HEK293 (cell line): ENCODE data around the gene ANGEL2.

ENCODE experiments used
- CTCF ChIP-seq: fragments of 450-650 bp; formaldehyde crosslinking; IDR thresholded peaks from 2 replicates; pipeline ENCODE4 v1.5.1; 2016; ENCODE audit warnings: missing biosample characterization, missing genetic modification characterization
- GFI1B ChIP-seq: fragments of 450-650 bp; formaldehyde crosslinking; IDR thresholded peaks from 2 replicates; pipeline ENCODE4 v1.5.1; 2016; ENCODE audit warnings: missing biosample characterization, missing genetic modification characterization
- PBX3 ChIP-seq: sonication (generic); formaldehyde crosslinking; IDR thresholded peaks from 2 replicates; pipeline ENCODE4 v1.8.1; 2022; ENCODE audit warnings: mild to moderate bottlenecking, moderate library complexity, missing genetic modification reagents
- SETDB1 ChIP-seq: IDR thresholded peaks from one replicate; pipeline ENCODE4 v1.6.1; 2017; ENCODE audit warnings: mild to moderate bottlenecking, low read length, moderate library complexity, mixed read lengths; ENCODE audit not compliant: insufficient read length
- ZFP69B ChIP-seq: fragments of 450-650 bp; formaldehyde crosslinking; IDR thresholded peaks from 2 replicates; pipeline ENCODE4 v1.5.1; 2016; ENCODE audit warnings: missing biosample characterization, missing genetic modification characterization
- ZNF132 ChIP-seq: fragments of 450-650 bp; formaldehyde crosslinking; IDR thresholded peaks from 2 replicates; pipeline ENCODE4 v1.5.1; 2017; ENCODE audit warnings: missing biosample characterization, missing genetic modification characterization, borderline replicate concordance
- ZNF510 ChIP-seq: fragments of 450-650 bp; formaldehyde crosslinking; IDR thresholded peaks from 2 replicates; pipeline ENCODE4 v1.5.1; 2018; ENCODE audit warnings: mild to moderate bottlenecking, missing genetic modification characterization, missing biosample characterization; ENCODE audit not compliant: insufficient replicate concordance
- ZNF560 ChIP-seq: fragments of 450-650 bp; formaldehyde crosslinking; IDR thresholded peaks from 2 replicates; pipeline ENCODE4 v1.5.1; 2017; ENCODE audit warnings: missing biosample characterization, missing genetic modification characterization, borderline replicate concordance

- no peak for TF ChIP-seq SETDB1
- no peak for TF ChIP-seq ZFP69B (tag by site-specific recombination)
- no peak for TF ChIP-seq ZNF132 (tag by site-specific recombination)
- no peak for TF ChIP-seq CTCF
- no peak for TF ChIP-seq ZNF560 (tag by site-specific recombination)
- no peak for TF ChIP-seq PBX3
- no peak for TF ChIP-seq GFI1B (tag by site-specific recombination)
- TF ChIP-seq ZNF510 (tag by site-specific recombination): no peak
Observed at GRCh38 chr1:212973426-212973825, 42.2 kb downstream of the ANGEL2 start.
